Right kidney (tissue), 1 donor: ENCODE results near the gene NOX3.

Experiments used
- DNase-seq: peaks from one replicate; pipeline ENCODE4 v3.0.0-alpha.2; 2016

Gene NOX3

GRCh38 chr6:155432293-155432692 is 23.3 kb downstream of the NOX3 start:
- DNase-seq = no peak

GRCh38 chr6:155429321-155429893 is 26.2 kb downstream of the NOX3 start:
- DNase-seq = no peak

DNA sequence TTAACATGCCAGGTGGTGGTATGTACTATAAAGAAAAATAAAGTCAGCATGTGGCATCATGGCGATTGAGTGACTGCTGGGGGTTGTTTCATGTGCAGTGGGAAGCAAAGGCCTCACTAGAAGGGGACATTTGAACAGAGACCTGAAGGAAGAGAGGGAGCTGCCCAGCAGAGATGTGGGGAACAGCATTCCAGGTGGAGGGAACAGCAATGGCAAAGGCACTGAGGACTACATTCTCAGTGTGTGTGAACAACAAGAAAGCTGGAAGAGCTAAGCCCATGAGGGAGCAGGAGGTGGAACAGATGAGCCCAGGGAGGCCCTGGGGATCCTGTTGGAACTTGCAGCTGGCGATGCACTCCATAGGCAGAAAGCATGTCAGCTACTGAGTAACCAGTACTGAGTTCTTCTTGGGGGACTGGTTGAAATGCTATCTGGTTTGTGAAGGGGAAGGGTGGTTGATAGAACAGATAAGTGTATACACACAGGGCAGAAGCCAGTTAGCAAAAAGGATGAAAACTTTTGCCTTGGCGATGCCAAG is 29.2 kb downstream of the NOX3 start:
- no peak for DNase-seq

DNA sequence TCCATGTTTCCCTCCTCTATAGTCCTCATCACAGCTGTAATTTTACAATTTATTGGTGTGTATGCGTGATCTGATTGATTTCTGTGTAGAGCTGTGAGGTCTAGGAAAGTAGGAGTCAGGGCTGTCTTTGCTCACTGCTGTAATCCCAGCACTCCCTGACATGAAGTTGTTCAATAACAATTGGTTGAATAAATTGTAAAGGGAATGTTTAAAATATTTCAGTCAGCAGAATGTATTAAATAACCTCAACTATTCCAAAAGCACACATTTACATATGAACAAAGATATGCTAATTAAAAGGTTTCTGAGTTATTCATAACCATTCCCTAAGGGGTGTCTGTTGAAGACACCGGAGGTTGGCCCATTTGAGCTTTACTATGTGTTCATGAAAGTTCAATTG is 31.5 kb downstream of the NOX3 start:
- DNase-seq = no peak

- DNase-seq = no peak
Observed at GRCh38 chr6:155422635-155423034, 33.0 kb downstream of the NOX3 start.

DNA sequence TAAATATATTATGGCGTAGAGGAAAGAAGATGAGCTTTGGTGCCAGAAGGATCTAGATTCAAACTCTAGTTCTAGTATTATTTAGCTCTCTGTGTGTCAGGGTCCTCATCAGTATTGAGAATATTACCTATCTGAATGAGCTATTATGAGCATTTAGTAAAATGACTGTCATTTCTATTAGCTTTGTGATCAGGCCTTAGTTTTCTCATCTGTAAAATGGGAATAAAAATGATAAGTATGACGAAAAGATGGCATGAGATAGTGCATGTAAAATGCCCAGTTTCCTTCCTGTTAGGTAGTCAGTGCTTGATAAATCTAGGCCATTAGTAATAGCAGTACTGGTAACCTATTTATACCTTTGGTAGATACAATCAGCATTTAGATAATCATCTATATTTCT is 35.1 kb downstream of the NOX3 start:
- no peak for DNase-seq

- DNase-seq = no peak
Observed at GRCh38 chr6:155419161-155419560, 36.5 kb downstream of the NOX3 start.

DNA sequence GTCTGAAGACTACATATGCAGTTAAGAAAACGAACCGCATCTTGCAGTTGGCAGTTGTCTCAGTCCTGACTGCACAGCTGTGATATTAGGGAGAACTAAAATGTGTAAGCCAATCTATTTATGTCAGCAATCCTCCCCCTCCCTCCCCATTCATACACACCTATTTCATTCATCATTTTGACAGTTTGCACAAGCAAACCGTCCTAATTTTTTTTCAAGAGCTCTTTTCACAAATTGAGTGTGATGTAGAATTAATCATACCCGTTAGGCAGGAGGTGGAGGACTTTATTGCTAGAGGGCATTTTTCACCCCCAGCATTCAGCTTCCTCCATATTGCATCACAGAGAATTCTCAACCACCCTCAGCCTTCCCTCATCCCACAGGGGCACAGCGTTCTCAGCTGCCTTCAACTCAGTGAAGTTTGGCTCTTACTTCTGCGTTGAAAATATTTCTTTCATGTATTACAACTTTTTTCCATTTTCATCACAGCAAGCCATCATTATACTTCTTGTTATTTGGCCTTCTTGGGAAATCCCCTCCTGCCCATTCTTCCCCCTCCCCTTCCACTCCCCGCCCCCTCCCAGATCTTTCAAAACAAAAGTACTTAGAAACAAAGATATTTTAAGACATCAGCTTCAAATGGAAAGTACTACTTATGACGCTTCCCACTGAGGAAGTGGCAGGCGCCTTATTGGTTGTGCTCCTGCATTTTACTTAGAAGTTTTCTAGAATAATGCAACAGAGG is 37.5 kb downstream of the NOX3 start:
- no peak for DNase-seq

- no peak for DNase-seq
Observed at GRCh38 chr6:155417454-155417853, 38.2 kb downstream of the NOX3 start.

- DNase-seq = no peak
Observed at GRCh38 chr6:155415953-155416352, 39.7 kb downstream of the NOX3 start.

DNA sequence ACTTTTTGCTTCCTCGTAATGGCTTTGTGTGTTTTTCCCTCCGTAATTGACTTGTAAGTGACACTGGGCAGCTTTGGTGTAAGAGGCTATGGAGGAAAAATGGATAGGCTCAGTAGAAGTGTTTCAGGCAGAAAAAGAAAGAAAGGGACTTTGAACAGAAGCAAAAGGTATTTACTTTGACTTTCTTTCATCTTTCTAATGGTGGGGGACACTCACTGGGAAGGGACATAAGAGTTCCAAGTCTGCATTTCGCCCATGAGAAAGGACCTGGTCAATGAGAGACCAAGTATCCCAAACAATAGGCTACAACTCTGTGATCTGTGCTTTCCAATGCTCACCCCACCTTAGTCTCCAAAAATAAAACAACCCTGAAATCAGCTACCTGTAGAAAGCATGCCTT is 41.6 kb downstream of the NOX3 start:
- DNase-seq = no peak

- no peak for DNase-seq
Observed at GRCh38 chr6:155412335-155412734, 43.3 kb downstream of the NOX3 start.

DNA sequence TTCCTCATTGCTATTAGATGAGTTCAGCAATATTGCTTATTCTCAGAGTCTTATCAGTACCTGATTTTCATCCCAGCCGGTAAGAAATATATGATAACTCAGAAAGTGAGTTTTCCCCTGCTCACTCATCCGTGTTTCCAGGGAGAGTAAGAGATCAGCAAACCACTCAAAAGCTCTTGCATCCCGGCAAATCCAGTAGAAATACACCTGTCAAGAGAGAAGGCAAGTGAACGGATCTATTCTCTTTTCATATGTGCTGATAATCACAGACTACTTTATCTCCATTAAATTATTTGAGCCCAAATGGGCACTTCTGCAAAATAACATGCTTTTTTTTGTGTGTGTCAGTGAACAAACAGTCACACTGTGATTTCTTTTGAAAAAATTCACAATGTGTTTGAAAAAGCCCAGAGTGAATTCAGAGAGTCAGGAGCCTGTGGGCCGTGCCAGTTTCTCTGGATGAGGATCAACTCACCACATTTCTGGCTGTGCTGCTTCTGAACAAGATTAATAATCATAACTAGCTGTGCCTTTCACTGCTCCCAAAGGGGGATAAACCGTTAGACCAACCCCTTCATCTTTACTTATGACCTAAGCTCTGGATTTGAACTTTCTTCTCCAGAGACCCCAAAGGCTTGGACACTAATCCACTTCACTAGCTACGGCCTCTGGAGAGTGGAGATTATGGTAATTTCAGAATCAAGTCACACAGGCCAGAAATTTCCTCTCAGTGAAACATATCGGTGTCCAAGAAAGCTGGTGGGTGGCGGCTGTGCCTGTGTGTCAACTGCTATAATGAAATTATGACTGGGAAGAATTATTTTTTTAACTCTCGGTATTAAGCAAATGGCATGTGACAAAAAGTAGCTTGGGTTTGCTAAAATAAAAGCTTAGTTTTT is 44.2 kb downstream of the NOX3 start:
- no peak for DNase-seq

- DNase-seq = no peak
Observed at GRCh38 chr6:155409391-155409790, 46.2 kb downstream of the NOX3 start.

- no peak for DNase-seq
Observed at GRCh38 chr6:155408981-155409380, 46.7 kb downstream of the NOX3 start.

DNA sequence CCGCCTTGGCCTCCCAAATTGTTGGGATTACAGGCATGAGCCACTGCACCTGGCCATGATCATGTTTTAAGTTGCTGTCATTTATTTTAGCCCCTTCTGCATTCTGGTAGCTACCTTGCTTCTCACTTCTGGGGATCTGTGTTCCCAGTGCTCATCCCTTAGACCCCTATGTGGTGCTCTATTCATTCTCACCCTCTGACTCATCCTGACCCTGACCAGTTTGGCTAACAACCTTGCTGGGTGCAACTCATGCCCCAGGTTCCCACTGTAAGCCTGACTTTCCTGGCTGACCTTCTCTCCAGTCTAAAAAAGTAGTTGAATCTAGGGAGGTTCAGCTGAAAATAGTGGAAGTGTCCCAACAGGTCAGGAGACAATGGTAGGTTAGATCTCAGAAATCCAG is 47.4 kb downstream of the NOX3 start:
- no peak for DNase-seq

- no peak for DNase-seq
Observed at GRCh38 chr6:155406801-155407200, 48.8 kb downstream of the NOX3 start.

- DNase-seq = no peak
Observed at GRCh38 chr6:155404937-155405336, 50.7 kb downstream of the NOX3 start.

DNA sequence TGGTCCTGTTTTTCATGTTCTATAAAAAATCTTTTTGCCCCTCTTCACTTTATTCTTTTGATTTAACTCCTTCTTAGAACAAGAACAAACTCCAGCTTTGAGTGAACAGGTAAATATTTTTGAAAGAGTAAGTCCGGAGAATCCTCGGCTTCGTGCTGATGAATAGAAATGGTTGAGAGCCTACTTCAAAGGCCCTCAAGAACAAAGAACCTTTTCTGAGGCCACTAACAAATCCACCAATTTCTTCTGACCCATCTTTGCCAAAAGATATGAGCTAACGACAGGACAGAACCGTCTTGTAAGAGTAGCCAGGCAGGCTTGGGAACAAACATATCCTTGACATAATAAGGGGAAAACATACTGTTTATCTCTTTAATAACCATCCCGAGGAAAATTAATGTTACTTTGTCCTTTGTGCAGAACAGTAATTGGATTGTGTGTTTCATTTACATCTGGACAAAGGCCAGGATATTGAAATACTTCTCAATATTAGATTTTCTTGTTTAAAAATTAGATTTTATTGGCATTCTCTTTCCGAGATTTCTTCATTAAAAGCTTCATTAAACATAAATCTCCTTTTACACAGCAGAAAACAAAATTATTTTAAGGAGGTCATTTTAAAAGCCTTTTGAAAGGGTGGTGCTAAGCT is 52.9 kb downstream of the NOX3 start:
- DNase-seq = no peak

DNA sequence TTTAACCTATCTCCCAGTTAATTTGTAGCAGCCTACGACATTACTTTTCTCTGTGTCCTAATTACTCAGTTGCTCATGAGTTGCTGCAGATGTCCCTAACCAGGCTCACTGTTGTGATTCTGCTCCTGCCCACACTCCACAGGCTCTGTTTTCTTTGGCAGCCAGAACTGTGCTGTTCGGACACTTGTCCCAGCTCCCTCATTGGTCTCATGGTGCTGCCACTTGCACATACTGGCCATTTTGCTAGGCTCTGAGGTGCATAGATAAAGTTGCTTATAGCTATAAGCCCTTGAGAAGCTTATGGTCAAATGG is 55.0 kb downstream of the NOX3 start:
- no peak for DNase-seq

DNA sequence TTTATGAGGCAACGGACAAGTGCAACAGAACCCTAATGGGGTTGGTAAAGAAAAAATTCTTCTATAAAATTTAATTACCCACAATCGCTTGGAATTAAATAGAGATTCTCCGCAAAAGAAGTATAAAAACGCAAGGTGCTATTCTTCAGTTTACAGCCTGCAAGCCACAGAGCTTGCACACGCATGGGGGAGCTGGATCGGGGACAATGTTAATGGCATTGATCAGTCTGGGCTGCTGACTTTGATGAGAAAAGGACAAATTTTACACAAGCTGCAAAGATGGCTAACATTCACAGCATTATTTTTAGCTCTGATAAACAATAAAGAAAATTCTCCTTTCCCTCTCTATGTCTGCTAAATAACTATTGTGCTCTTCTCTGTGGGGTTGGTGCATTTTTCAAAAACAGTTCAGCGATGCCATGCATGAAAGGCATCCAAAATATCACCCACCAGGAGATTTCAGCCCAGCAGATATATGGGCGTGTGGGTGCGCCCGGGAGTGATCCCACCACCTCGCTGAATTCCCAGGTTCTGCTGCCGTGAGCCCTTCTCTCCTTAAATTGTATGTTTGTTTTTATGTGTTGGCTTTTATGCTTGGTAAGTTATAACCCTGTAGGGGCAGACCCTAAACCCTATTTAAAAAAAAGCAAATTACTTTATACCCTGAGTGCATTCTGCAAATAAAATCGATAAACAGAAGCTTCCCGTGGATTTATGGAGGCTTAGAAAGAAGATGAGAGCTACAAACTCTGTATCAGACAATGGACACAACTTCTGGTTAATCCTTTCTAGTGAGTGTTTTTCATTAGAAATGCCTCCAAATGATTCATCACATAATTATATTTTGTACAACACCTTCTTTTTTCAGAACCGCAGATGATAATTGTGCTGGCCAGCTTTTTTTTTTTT is 55.6 kb downstream of the NOX3 start:
- DNase-seq = no peak
